ENCODE results near the gene CEP350.

Gene CEP350

DNA sequence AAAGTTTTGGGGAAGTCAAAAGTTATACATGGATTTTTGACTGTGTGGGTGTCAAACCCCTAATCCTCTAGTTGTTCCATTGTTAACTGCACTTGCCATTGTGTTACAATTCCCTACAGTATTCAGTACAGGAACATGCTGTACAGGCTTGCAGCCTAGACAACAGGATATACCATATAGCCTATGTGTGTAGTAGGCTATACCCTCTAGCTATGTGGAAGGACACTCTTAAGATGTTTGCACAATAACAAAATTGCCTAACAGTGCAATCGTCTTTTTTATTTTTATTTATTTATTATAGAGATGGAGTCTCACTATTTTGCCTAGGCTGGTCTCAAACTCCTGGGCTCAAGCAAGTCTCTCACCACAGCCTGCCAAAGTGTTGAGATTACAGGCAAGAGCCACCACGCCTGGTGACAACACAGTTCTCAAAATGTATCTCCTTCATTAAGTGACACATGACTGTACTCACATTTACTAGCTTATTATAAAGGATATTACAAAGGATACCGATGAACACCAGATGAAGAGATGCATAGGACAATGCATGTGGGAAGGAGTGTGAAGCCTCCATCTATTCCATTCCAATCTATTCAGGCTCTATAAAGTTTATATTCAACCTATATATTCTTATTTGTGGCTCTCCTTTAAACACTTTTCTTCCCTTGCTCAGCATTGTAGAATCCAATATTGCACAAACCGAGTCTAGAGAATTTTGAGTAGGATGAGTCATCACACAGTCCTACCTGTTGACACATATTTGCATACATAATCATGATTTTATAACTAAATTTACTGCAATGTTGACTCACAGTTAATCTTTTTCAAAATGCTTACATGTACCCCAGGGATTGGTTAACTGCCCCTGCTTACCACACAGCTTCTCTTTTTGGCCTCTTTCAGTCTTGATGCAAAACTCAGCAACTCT is 28.4 kb upstream of the CEP350 start:
- no peaks in the 10 kb centered on the region for H3K27me3 ChIP-seq (ENCODE audit: control insufficient read depth in 1 of 2, insufficient read depth in 2 of 2, low read length in 2 of 2)
- no peak overlapping the region for H3K9ac ChIP-seq (ENCODE audit: low read length in 2 of 2)
- no peaks in the 10 kb centered on the region for H3K36me3 ChIP-seq (ENCODE audit: control insufficient read depth in 2 of 2, insufficient read depth in 2 of 2, low read length in 2 of 2)
- no peak overlapping the region for H3K4me3 ChIP-seq (ENCODE audit: low read length in 2 of 2)
- no peaks in the 10 kb centered on the region for H3K4me1 ChIP-seq (ENCODE audit: control insufficient read depth, insufficient read depth, low read length)
- no peak overlapping the region for H3K27ac ChIP-seq (ENCODE audit: low read length)
- no peaks in the 10 kb centered on the region for H3K9me3 ChIP-seq (ENCODE audit: control insufficient read depth in 2 of 2, low read length in 2 of 2)

- Histone ChIP-seq H3K9ac (ENCODE audit: low read length in 2 of 2) (no peak overlapping the region), H3K27ac (ENCODE audit: low read length) (no peak overlapping the region), H3K9me3 (ENCODE audit: control insufficient read depth in 2 of 2, low read length in 2 of 2) (no peaks in the 10 kb centered on the region)
Measured at GRCh38 chr1:179926850-179927205, 27.8 kb upstream of the CEP350 start.

DNA sequence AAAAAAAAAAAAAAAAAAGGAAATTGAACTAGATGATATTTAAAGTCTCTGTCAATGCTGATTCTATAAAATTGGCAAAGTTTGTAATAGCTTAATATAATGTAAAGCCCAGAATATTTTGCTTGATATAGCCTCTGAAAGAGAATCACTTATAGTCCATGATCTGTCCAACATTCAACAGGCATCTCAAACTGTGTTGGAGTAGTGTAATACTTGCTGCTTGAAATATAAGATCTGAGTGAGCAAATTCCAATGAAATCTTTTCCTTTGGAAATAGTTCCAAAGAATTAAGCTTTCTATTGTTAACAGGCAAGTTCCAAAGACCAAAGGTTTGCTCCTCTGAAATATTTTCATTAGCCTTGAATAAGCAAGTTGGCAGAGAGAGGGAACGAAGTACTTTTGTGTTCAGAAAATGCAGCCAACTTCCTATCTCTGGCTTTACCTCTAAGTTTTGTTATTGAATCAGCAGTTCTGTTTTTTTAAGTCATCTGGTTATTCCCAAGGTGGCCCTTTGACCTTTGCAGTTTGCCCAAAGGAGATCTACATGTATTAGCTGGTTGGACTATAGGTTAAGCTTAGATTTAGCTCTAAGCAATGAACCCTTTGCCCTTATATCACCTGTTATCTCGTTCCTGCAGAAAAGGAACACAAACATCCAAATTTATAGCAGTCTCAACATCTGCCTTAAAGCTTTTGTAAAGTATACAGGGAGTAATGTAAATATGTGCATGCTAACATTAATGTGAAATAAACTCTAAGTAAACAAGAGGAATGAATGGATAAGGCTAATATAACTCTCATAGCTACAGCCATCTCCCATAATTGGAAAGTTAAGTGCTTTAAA is 24.4 kb upstream of the CEP350 start:
- Histone ChIP-seq H3K36me3 (ENCODE audit: control insufficient read depth in 2 of 2, insufficient read depth in 2 of 2, low read length in 2 of 2) (no peaks in the 10 kb centered on the region), H3K4me3 (ENCODE audit: low read length in 2 of 2) (no peak overlapping the region), H3K4me1 (ENCODE audit: control insufficient read depth, insufficient read depth, low read length) (no peaks in the 10 kb centered on the region), H3K27ac (ENCODE audit: low read length) (no peak overlapping the region), H3K9ac (ENCODE audit: low read length in 2 of 2) (no peak overlapping the region), H3K27me3 (ENCODE audit: control insufficient read depth in 1 of 2, insufficient read depth in 2 of 2, low read length in 2 of 2) (no peaks in the 10 kb centered on the region), H3K9me3 (ENCODE audit: control insufficient read depth in 2 of 2, low read length in 2 of 2) (no peaks in the 10 kb centered on the region)

More at GRCh38 chr1:179926850-179927205, 27.8 kb upstream of the CEP350 start:
- H3K4me1 ChIP-seq (ENCODE audit: control insufficient read depth, insufficient read depth, low read length) = no peaks in the 10 kb centered on the region
- H3K36me3 ChIP-seq (ENCODE audit: control insufficient read depth in 2 of 2, insufficient read depth in 2 of 2, low read length in 2 of 2) = no peaks in the 10 kb centered on the region
- no peaks in the 10 kb centered on the region for H3K27me3 ChIP-seq (ENCODE audit: control insufficient read depth in 1 of 2, insufficient read depth in 2 of 2, low read length in 2 of 2)
- no peak overlapping the region for H3K4me3 ChIP-seq (ENCODE audit: low read length in 2 of 2)

- Histone ChIP-seq H3K36me3 (ENCODE audit: control insufficient read depth in 2 of 2, insufficient read depth in 2 of 2, low read length in 2 of 2) (no peaks in the 10 kb centered on the region), H3K27ac (ENCODE audit: low read length) (no peak overlapping the region)
Measured at GRCh38 chr1:179930867-179931266, 23.7 kb upstream of the CEP350 start.

GRCh38 chr1:179933219-179933618 is 21.4 kb upstream of the CEP350 start:
- no peaks in the 10 kb centered on the region for H3K4me1 ChIP-seq (ENCODE audit: control insufficient read depth, insufficient read depth, low read length)
- no peak overlapping the region for H3K27ac ChIP-seq (ENCODE audit: low read length)
- no peak overlapping the region for H3K9ac ChIP-seq (ENCODE audit: low read length in 2 of 2)
- no peaks in the 10 kb centered on the region for H3K9me3 ChIP-seq (ENCODE audit: control insufficient read depth in 2 of 2, low read length in 2 of 2)
- no peaks in the 10 kb centered on the region for H3K36me3 ChIP-seq (ENCODE audit: control insufficient read depth in 2 of 2, insufficient read depth in 2 of 2, low read length in 2 of 2)
- H3K4me3 ChIP-seq (ENCODE audit: low read length in 2 of 2) = no peak overlapping the region
- H3K27me3 ChIP-seq (ENCODE audit: control insufficient read depth in 1 of 2, insufficient read depth in 2 of 2, low read length in 2 of 2) = no peaks in the 10 kb centered on the region

More at GRCh38 chr1:179930867-179931266, 23.7 kb upstream of the CEP350 start:
- Histone ChIP-seq H3K4me1 (ENCODE audit: control insufficient read depth, insufficient read depth, low read length) (no peaks in the 10 kb centered on the region), H3K9me3 (ENCODE audit: control insufficient read depth in 2 of 2, low read length in 2 of 2) (no peaks in the 10 kb centered on the region), H3K4me3 (ENCODE audit: low read length in 2 of 2) (no peak overlapping the region), H3K9ac (ENCODE audit: low read length in 2 of 2) (no peak overlapping the region), H3K27me3 (ENCODE audit: control insufficient read depth in 1 of 2, insufficient read depth in 2 of 2, low read length in 2 of 2) (no peaks in the 10 kb centered on the region)

DNA sequence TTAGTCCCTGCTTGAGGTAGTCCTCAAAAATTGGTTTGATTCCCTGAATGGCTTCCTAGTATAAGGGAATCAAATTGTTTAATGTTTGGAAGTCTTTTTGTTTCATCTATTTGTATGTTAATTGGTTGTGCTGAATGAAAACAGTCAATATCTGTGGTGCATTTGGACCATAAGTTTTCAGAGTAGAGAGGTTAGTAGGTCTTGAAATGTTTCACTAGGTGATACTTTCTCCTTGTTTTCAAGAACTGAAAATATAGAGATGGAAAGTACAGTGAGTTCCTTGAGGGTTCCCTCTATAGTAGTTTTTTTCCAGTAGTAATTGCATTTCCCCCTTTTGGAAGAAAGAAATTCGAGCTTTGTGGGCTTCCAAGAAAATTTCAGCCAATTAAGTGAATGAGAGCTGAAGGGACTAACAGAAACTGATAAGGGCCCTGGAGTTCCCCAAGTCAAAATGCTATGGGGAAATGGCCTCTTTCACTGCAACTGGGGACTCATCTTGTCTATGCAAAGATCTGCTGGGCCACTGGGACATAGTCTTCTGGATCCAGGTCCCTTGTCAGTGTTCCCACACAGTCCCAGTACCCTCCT is 18.6 kb upstream of the CEP350 start:
- no peak overlapping the region for H3K9ac ChIP-seq (ENCODE audit: low read length in 2 of 2)
- no peaks in the 10 kb centered on the region for H3K9me3 ChIP-seq (ENCODE audit: control insufficient read depth in 2 of 2, low read length in 2 of 2)
- no peaks in the 10 kb centered on the region for H3K27me3 ChIP-seq (ENCODE audit: control insufficient read depth in 1 of 2, insufficient read depth in 2 of 2, low read length in 2 of 2)
- H3K4me3 ChIP-seq (ENCODE audit: low read length in 2 of 2) = no peak overlapping the region
- no peaks in the 10 kb centered on the region for H3K4me1 ChIP-seq (ENCODE audit: control insufficient read depth, insufficient read depth, low read length)
- H3K27ac ChIP-seq (ENCODE audit: low read length) = no peak overlapping the region
- no peaks in the 10 kb centered on the region for H3K36me3 ChIP-seq (ENCODE audit: control insufficient read depth in 2 of 2, insufficient read depth in 2 of 2, low read length in 2 of 2)

GRCh38 chr1:179937668-179938254 is 16.8 kb upstream of the CEP350 start:
- Histone ChIP-seq H3K4me3 (ENCODE audit: low read length in 2 of 2) (no peak overlapping the region), H3K4me1 (ENCODE audit: control insufficient read depth, insufficient read depth, low read length) (no peaks in the 10 kb centered on the region)

DNA sequence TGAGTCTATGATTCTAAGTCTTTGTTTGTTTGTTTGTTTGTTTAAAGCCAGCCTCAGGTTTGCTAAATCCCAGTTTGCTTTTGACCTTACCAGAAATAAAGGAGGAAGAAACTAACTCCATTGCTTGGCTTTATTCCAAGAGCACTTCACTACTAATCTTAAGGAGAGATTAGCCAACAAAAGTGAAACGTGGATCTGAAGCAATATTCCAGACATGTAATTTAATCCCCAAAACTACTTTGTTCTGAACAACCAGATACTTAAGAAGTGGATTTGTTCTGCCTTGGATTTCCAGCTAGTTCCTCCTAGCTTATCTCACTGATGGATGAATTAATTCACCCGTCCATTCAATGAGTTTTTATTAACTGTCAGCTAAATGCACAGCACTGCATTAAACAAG is 15.9 kb upstream of the CEP350 start:
- Histone ChIP-seq H3K9me3 (ENCODE audit: control insufficient read depth in 2 of 2, low read length in 2 of 2) (no peaks in the 10 kb centered on the region), H3K4me3 (ENCODE audit: low read length in 2 of 2) (no peak overlapping the region), H3K9ac (ENCODE audit: low read length in 2 of 2) (no peak overlapping the region), H3K4me1 (ENCODE audit: control insufficient read depth, insufficient read depth, low read length) (no peaks in the 10 kb centered on the region), H3K36me3 (ENCODE audit: control insufficient read depth in 2 of 2, insufficient read depth in 2 of 2, low read length in 2 of 2) (no peaks in the 10 kb centered on the region), H3K27ac (ENCODE audit: low read length) (no peak overlapping the region), H3K27me3 (ENCODE audit: control insufficient read depth in 1 of 2, insufficient read depth in 2 of 2, low read length in 2 of 2) (no peaks in the 10 kb centered on the region)

More at GRCh38 chr1:179937668-179938254, 16.8 kb upstream of the CEP350 start:
- Histone ChIP-seq H3K36me3 (ENCODE audit: control insufficient read depth in 2 of 2, insufficient read depth in 2 of 2, low read length in 2 of 2) (no peaks in the 10 kb centered on the region), H3K9me3 (ENCODE audit: control insufficient read depth in 2 of 2, low read length in 2 of 2) (no peaks in the 10 kb centered on the region), H3K27ac (ENCODE audit: low read length) (no peak overlapping the region), H3K27me3 (ENCODE audit: control insufficient read depth in 1 of 2, insufficient read depth in 2 of 2, low read length in 2 of 2) (no peaks in the 10 kb centered on the region), H3K9ac (ENCODE audit: low read length in 2 of 2) (no peak overlapping the region)

DNA sequence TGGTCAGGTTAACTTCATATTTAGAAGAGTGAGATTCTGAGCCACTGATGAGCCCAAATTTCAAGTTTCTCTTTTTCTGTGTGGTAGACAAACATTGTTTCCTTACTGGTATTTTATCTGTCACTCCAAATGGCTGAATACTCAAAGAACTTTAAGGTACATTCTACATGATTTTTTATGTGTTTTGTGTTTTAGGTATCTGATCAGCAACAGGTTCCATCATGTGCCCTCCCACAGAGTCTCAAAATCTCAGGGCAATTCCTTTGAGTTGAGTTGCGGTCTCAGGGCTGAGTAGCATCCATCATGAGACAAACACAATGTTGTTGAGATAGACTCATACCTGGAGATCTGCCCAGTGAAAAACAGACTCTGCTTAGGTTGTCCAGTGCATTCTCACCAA is 14.7 kb upstream of the CEP350 start:
- H3K9me3 ChIP-seq (ENCODE audit: control insufficient read depth in 2 of 2, low read length in 2 of 2) = no peaks in the 10 kb centered on the region
- H3K4me3 ChIP-seq (ENCODE audit: low read length in 2 of 2) = no peak overlapping the region
- H3K36me3 ChIP-seq (ENCODE audit: control insufficient read depth in 2 of 2, insufficient read depth in 2 of 2, low read length in 2 of 2) = no peaks in the 10 kb centered on the region
- H3K27ac ChIP-seq (ENCODE audit: low read length) = no peak overlapping the region
- H3K27me3 ChIP-seq (ENCODE audit: control insufficient read depth in 1 of 2, insufficient read depth in 2 of 2, low read length in 2 of 2) = no peaks in the 10 kb centered on the region
- no peak overlapping the region for H3K9ac ChIP-seq (ENCODE audit: low read length in 2 of 2)
- H3K4me1 ChIP-seq (ENCODE audit: control insufficient read depth, insufficient read depth, low read length) = no peaks in the 10 kb centered on the region

DNA sequence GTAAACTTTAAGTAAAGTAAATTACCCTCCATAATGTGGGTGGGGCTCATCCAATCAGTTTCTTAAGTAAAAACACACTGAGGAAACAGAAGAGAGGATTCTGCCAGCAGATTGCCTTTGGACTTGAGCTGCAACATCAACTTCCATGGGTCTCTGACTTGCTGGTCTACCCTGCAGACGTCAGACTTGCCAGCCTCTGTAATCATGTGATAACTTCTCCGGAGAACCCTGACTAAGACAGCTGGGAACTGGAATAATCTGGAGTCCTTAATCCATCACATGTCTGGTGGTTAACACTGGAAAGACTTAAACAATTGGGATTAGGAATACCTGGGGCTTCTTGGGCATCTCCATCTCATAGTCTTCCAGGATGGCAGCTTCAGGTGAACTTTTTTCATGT is 13.2 kb upstream of the CEP350 start:
- Histone ChIP-seq H3K27ac (ENCODE audit: low read length) (no peak overlapping the region), H3K27me3 (ENCODE audit: control insufficient read depth in 1 of 2, insufficient read depth in 2 of 2, low read length in 2 of 2) (no peaks in the 10 kb centered on the region), H3K4me1 (ENCODE audit: control insufficient read depth, insufficient read depth, low read length) (no peaks in the 10 kb centered on the region), H3K36me3 (ENCODE audit: control insufficient read depth in 2 of 2, insufficient read depth in 2 of 2, low read length in 2 of 2) (no peaks in the 10 kb centered on the region), H3K9me3 (ENCODE audit: control insufficient read depth in 2 of 2, low read length in 2 of 2) (no peaks in the 10 kb centered on the region), H3K4me3 (ENCODE audit: low read length in 2 of 2) (no peak overlapping the region), H3K9ac (ENCODE audit: low read length in 2 of 2) (no peak overlapping the region)
